ENCODE measurements around the gene SLC29A1. TPM values are rescaled to one million over a fixed set of nuclear protein-coding genes. Genes with fewer than 3 reads are reported as not detected.

SLC29A1 gene
- total and polyA plus RNA-seq, 7 donors, result 4.2 to 195 (median 147) TPM

GRCh38 chr6:44271406-44271723 lies 48.0 kb downstream of the SLC29A1 start:
- peaks cover 0 to 21% (median 15%) of the 10 kb centered on the region in 4 donors for H3K4me1 ChIP-seq
- TF ChIP-seq EP300 (IDR thresholded peaks at IDR 0.05) (no peak), POLR2A (IDR thresholded peaks at IDR 0.05) (no peak), POLR2AphosphoS5 (IDR thresholded peaks at IDR 0.05) (no peak)
- WGBS, 2 donors, result 72 to 84% methylated on average over 6 of the region's 6 CpGs
- no peak for DNase-seq
- no peaks in the 10 kb centered on the region for H3K36me3 ChIP-seq
- H3K9me3 ChIP-seq, result no peaks in the 10 kb centered on the region
- H3K27ac ChIP-seq, result no peak overlapping the region
- peaks cover 29 to 85% (median 77%) of the 10 kb centered on the region in 3 donors for H3K27me3 ChIP-seq
- no peak overlapping the region for H3K4me3 ChIP-seq
- intact Hi-C loops (cut with DNase I), result no loop called here

- peaks cover 30 to 90% (median 81%) of the 10 kb centered on the region in 3 donors for H3K27me3 ChIP-seq
- TF ChIP-seq CTCF (IDR thresholded peaks at IDR 0.05) (no peak), EP300 (IDR thresholded peaks at IDR 0.05) (no peak), POLR2A (IDR thresholded peaks at IDR 0.05) (no peak), POLR2AphosphoS5 (IDR thresholded peaks at IDR 0.05) (no peak)
- no peaks in the 10 kb centered on the region for H3K36me3 ChIP-seq
- H3K4me1 ChIP-seq, result peaks cover 0 to 21% (median 16%) of the 10 kb centered on the region in 4 donors
- 66% methylated on average over 3 of the region's 3 CpGs for WGBS, 2 donors
- no peak for DNase-seq
- H3K27ac ChIP-seq, result no peak overlapping the region
- no peak overlapping the region for H3K4me3 ChIP-seq
- intact Hi-C loops (cut with DNase I), result no loop called here
- no peaks in the 10 kb centered on the region for H3K9me3 ChIP-seq
Measured at GRCh38 chr6:44271914-44272313, 48.5 kb downstream of the SLC29A1 start.

- intact Hi-C loops (cut with DNase I), result no loop called here
- 80 to 87% methylated on average over 3 of the region's 3 CpGs for WGBS, 2 donors
- peaks cover 30 to 96% (median 81%) of the 10 kb centered on the region in 3 donors for H3K27me3 ChIP-seq
Measured at GRCh38 chr6:44272529-44272928, 49.1 kb downstream of the SLC29A1 start.

GRCh38 chr6:44272999-44273566 lies 49.7 kb downstream of the SLC29A1 start:
- no peak for DNase-seq
- no peaks in the 10 kb centered on the region for H3K36me3 ChIP-seq

More at GRCh38 chr6:44272529-44272928, 49.1 kb downstream of the SLC29A1 start:
- H3K27ac ChIP-seq, result no peak overlapping the region
- no peak for DNase-seq
- peaks cover 0 to 21% (median 16%) of the 10 kb centered on the region in 4 donors for H3K4me1 ChIP-seq
- H3K4me3 ChIP-seq, result no peak overlapping the region
- TF ChIP-seq EP300 (IDR thresholded peaks at IDR 0.05), result no peak
- no peak for TF ChIP-seq POLR2AphosphoS5 (IDR thresholded peaks at IDR 0.05)
- no peak for TF ChIP-seq POLR2A (IDR thresholded peaks at IDR 0.05)
- no peak for TF ChIP-seq CTCF (IDR thresholded peaks at IDR 0.05)
- no peaks in the 10 kb centered on the region for H3K9me3 ChIP-seq
- no peaks in the 10 kb centered on the region for H3K36me3 ChIP-seq

GRCh38 chr6:44273617-44274016 lies 50.2 kb downstream of the SLC29A1 start:
- no peak overlapping the region for H3K27ac ChIP-seq
- intact Hi-C loops (cut with DNase I), result no loop called here
- DNase-seq, result no peak
- peaks cover 0 to 21% (median 16%) of the 10 kb centered on the region in 4 donors for H3K4me1 ChIP-seq
- no peaks in the 10 kb centered on the region for H3K36me3 ChIP-seq
- no peaks in the 10 kb centered on the region for H3K9me3 ChIP-seq
- WGBS, 2 donors, result 23 to 69% methylated on average over 1 of the region's 1 CpG
- H3K27me3 ChIP-seq, result peaks cover 30 to 99% (median 77%) of the 10 kb centered on the region in 3 donors
- no peak overlapping the region for H3K4me3 ChIP-seq
- TF ChIP-seq EP300 (IDR thresholded peaks at IDR 0.05) (no peak), POLR2AphosphoS5 (IDR thresholded peaks at IDR 0.05) (no peak), POLR2A (IDR thresholded peaks at IDR 0.05) (no peak), CTCF (IDR thresholded peaks at IDR 0.05) (no peak)

More at GRCh38 chr6:44272999-44273566, 49.7 kb downstream of the SLC29A1 start:
- intact Hi-C loops (cut with DNase I), result no loop called here
- peaks cover 30 to 99% (median 81%) of the 10 kb centered on the region in 3 donors for H3K27me3 ChIP-seq
- H3K27ac ChIP-seq, result no peak overlapping the region
- peaks cover 0 to 21% (median 16%) of the 10 kb centered on the region in 4 donors for H3K4me1 ChIP-seq
- no peak overlapping the region for H3K4me3 ChIP-seq
- TF ChIP-seq CTCF (IDR thresholded peaks at IDR 0.05) (no peak), EP300 (IDR thresholded peaks at IDR 0.05) (no peak), POLR2A (IDR thresholded peaks at IDR 0.05) (no peak), POLR2AphosphoS5 (IDR thresholded peaks at IDR 0.05) (no peak)
- H3K9me3 ChIP-seq, result no peaks in the 10 kb centered on the region
- 73 to 89% methylated on average over 23 of the region's 23 CpGs for WGBS, 2 donors
